ENCODE data around the gene GGNBP2. TPM values are rescaled to one million over a fixed set of nuclear protein-coding genes. Genes with fewer than 3 reads are reported as not detected.
"Not testable (repeated sequence)": the region's sequence is repeated elsewhere in the genome, so short reads cannot be mapped to it uniquely, and the experiment has no call there.

GGNBP2 gene
- total and polyA plus RNA-seq, 5 experiments from 2014 or later: 69.1 to 164 (median 104) TPM

GRCh38 chr17:36506249-36506826, 38.4 kb upstream of the GGNBP2 start:
- Mint-ChIP-seq H3K27ac (peak overlapping the region in 1 of 10 donors; percentile 3), H3K27me3 (no peaks in the 10 kb centered on the region), H3K9me3 (no peaks in the 10 kb centered on the region), H3K4me3 (no peak overlapping the region), H3K4me1 (peaks cover 0 to 15% (median 5%) of the 10 kb centered on the region in 4 donors), H3K36me3 (peaks cover 0 to 25% (median 5%) of the 10 kb centered on the region in 3 donors)
- POLR2A ChIA-PET: no interaction called here
- DNase-seq (no peak), ATAC-seq (no peak)

GRCh38 chr17:36506831-36507230, 37.9 kb upstream of the GGNBP2 start:
- H3K9me3 Mint-ChIP-seq: no peaks in the 10 kb centered on the region
- peaks cover 0 to 25% (median 5%) of the 10 kb centered on the region in 3 donors for H3K36me3 Mint-ChIP-seq
- POLR2A ChIA-PET: no interaction called here
- no peaks in the 10 kb centered on the region for H3K27me3 Mint-ChIP-seq
- H3K4me3 Mint-ChIP-seq: no peak overlapping the region
- no peak for ATAC-seq
- no peak for DNase-seq
- peaks cover 0 to 15% (median 5%) of the 10 kb centered on the region in 4 donors for H3K4me1 Mint-ChIP-seq
- H3K27ac Mint-ChIP-seq: no peak overlapping the region

- ATAC-seq: no peak
- Mint-ChIP-seq H3K4me3 (no peak overlapping the region), H3K9me3 (no peaks in the 10 kb centered on the region), H3K27ac (no peak overlapping the region), H3K36me3 (peaks cover 0 to 24% (median 5%) of the 10 kb centered on the region in 3 donors), H3K27me3 (no peaks in the 10 kb centered on the region), H3K4me1 (peaks cover 0 to 14% (median 3%) of the 10 kb centered on the region in 4 donors)
- POLR2A ChIA-PET: interaction anchor here (0.8 kb wide), 1 partner anchor 19 kb away, joined by 4 read pairs; no protein-coding TSS in a partner anchor
- DNase-seq: no peak
Measured at GRCh38 chr17:36507266-36507665, 37.5 kb upstream of the GGNBP2 start.

GRCh38 chr17:36508439-36508838, 36.3 kb upstream of the GGNBP2 start:
- ATAC-seq, H3K4me3 Mint-ChIP-seq, DNase-seq, H3K9me3 Mint-ChIP-seq, H3K27ac Mint-ChIP-seq, H3K27me3 Mint-ChIP-seq, H3K4me1 Mint-ChIP-seq, POLR2A ChIA-PET: not testable (repeated sequence)
- peaks cover 0 to 21% (median 5%) of the 10 kb centered on the region in 3 donors for H3K36me3 Mint-ChIP-seq

- ATAC-seq: no peak
- Mint-ChIP-seq H3K27ac (peak overlapping the region in 1 of 10 donors; percentile 66), H3K4me3 (no peak overlapping the region), H3K36me3 (peaks cover 0 to 21% (median 5%) of the 10 kb centered on the region in 3 donors), H3K27me3 (no peaks in the 10 kb centered on the region), H3K9me3 (no peaks in the 10 kb centered on the region), H3K4me1 (peaks cover 0 to 7% (median 0%) of the 10 kb centered on the region in 4 donors)
- POLR2A ChIA-PET: no interaction called here
- DNase-seq: no peak
Measured at GRCh38 chr17:36509272-36509985, 35.3 kb upstream of the GGNBP2 start.

- POLR2A ChIA-PET: no interaction called here
- Mint-ChIP-seq H3K36me3 (peaks cover 0 to 17% (median 5%) of the 10 kb centered on the region in 3 donors), H3K27ac (peak overlapping the region in 2 of 10 donors; percentile 38 to 68), H3K27me3 (no peaks in the 10 kb centered on the region), H3K4me1 (peaks cover 0 to 4% (median 0%) of the 10 kb centered on the region in 4 donors), H3K9me3 (no peaks in the 10 kb centered on the region), H3K4me3 (no peak overlapping the region)
- no peak for ATAC-seq
- no peak for DNase-seq
Measured at GRCh38 chr17:36510636-36511035, 34.1 kb upstream of the GGNBP2 start.

- POLR2A ChIA-PET: no interaction called here
- H3K27me3 Mint-ChIP-seq: no peaks in the 10 kb centered on the region
- DNase-seq (no peak), ATAC-seq (no peak)
- H3K9me3 Mint-ChIP-seq: no peaks in the 10 kb centered on the region
- H3K36me3 Mint-ChIP-seq: peaks cover 0 to 13% (median 5%) of the 10 kb centered on the region in 3 donors
- no peak overlapping the region for H3K4me3 Mint-ChIP-seq
- H3K4me1 Mint-ChIP-seq: peaks cover 0 to 2% (median 0%) of the 10 kb centered on the region in 4 donors
- H3K27ac Mint-ChIP-seq: no peak overlapping the region
Measured at GRCh38 chr17:36511216-36511615, 33.5 kb upstream of the GGNBP2 start.

GRCh38 chr17:36512641-36513040, 32.1 kb upstream of the GGNBP2 start:
- H3K9me3 Mint-ChIP-seq: no peaks in the 10 kb centered on the region
- peaks cover 0 to 16% (median 9%) of the 10 kb centered on the region in 3 donors for H3K36me3 Mint-ChIP-seq
- H3K4me3 Mint-ChIP-seq: no peak overlapping the region
- no peak for DNase-seq
- POLR2A ChIA-PET: no interaction called here
- H3K4me1 Mint-ChIP-seq: no peaks in the 10 kb centered on the region
- no peaks in the 10 kb centered on the region for H3K27me3 Mint-ChIP-seq
- peak overlapping the region in 1 of 10 donors; percentile 11 for H3K27ac Mint-ChIP-seq
- no peak for ATAC-seq

GRCh38 chr17:36514856-36515255, 29.9 kb upstream of the GGNBP2 start:
- no peaks in the 10 kb centered on the region for H3K27me3 Mint-ChIP-seq
- H3K4me3 Mint-ChIP-seq: no peak overlapping the region
- H3K4me1 Mint-ChIP-seq: no peaks in the 10 kb centered on the region
- peaks cover 0 to 25% (median 12%) of the 10 kb centered on the region in 3 donors for H3K36me3 Mint-ChIP-seq
- no peaks in the 10 kb centered on the region for H3K9me3 Mint-ChIP-seq
- H3K27ac Mint-ChIP-seq: peak overlapping the region in 1 of 10 donors; percentile 66
- ATAC-seq (no peak), DNase-seq (no peak)
- POLR2A ChIA-PET: interaction anchor here (1.1 kb wide), 1 partner anchor 10 kb away, joined by 3 read pairs; no protein-coding TSS in a partner anchor

GRCh38 chr17:36515837-36516236, 28.9 kb upstream of the GGNBP2 start:
- no peak overlapping the region for H3K4me3 Mint-ChIP-seq
- no peaks in the 10 kb centered on the region for H3K9me3 Mint-ChIP-seq
- no peak for DNase-seq
- no peaks in the 10 kb centered on the region for H3K4me1 Mint-ChIP-seq
- H3K36me3 Mint-ChIP-seq: peaks cover 5 to 35% (median 15%) of the 10 kb centered on the region in 3 donors
- H3K27ac Mint-ChIP-seq: no peak overlapping the region
- H3K27me3 Mint-ChIP-seq: no peaks in the 10 kb centered on the region
- POLR2A ChIA-PET: no interaction called here
- no peak for ATAC-seq

GRCh38 chr17:36523113-36523512, 21.6 kb upstream of the GGNBP2 start:
- H3K4me3 Mint-ChIP-seq: no peak overlapping the region
- no peaks in the 10 kb centered on the region for H3K27me3 Mint-ChIP-seq
- H3K27ac Mint-ChIP-seq: no peak overlapping the region
- POLR2A ChIA-PET: interaction anchor here (0.7 to 2.1 kb wide), 2 partner anchors 12 to 20 kb away, joined by 4 to 12 read pairs; partner anchors contain the start of genes MYO19 and PIGW
- DNase-seq: no peak
- peaks cover 0 to 15% (median 6%) of the 10 kb centered on the region in 4 donors for H3K4me1 Mint-ChIP-seq
- H3K9me3 Mint-ChIP-seq: no peaks in the 10 kb centered on the region
- no peak for ATAC-seq
- H3K36me3 Mint-ChIP-seq: peaks cover 5 to 71% (median 38%) of the 10 kb centered on the region in 3 donors

- Mint-ChIP-seq H3K27me3 (no peaks in the 10 kb centered on the region), H3K4me1 (peaks cover 0 to 15% (median 7%) of the 10 kb centered on the region in 4 donors), H3K27ac (peak overlapping the region in 3 of 10 donors; percentile 1 to 68 (median 39)), H3K36me3 (peaks cover 5 to 70% (median 38%) of the 10 kb centered on the region in 3 donors), H3K9me3 (no peaks in the 10 kb centered on the region), H3K4me3 (no peak overlapping the region)
- ATAC-seq: no peak
- DNase-seq: no peak
- POLR2A ChIA-PET: interaction anchor here (1.0 to 2.1 kb wide), 3 partner anchors 10 to 18 kb away, joined by 3 to 12 read pairs (median 4); partner anchors contain the start of genes MYO19 and PIGW
Measured at GRCh38 chr17:36524428-36524876, 20.3 kb upstream of the GGNBP2 start.

- POLR2A ChIA-PET: interaction anchor here (0.6 to 2.1 kb wide), 3 partner anchors 10 to 37 kb away, joined by 3 to 12 read pairs (median 4); partner anchors contain the start of genes MYO19 and PIGW
- DNase-seq (no peak), ATAC-seq (no peak)
- Mint-ChIP-seq H3K9me3 (no peaks in the 10 kb centered on the region), H3K27ac (peak overlapping the region in 2 of 10 donors; percentile 22 to 67), H3K4me3 (no peak overlapping the region), H3K27me3 (no peaks in the 10 kb centered on the region), H3K36me3 (peaks cover 5 to 69% (median 34%) of the 10 kb centered on the region in 3 donors), H3K4me1 (peaks cover 0 to 15% (median 8%) of the 10 kb centered on the region in 4 donors)
Measured at GRCh38 chr17:36525113-36525512, 19.6 kb upstream of the GGNBP2 start.

Data from naive thymus-derived CD8-positive, alpha-beta T cell (primary cell).